GM12878 (cell line): ENCODE results near the gene BMAL1. TPM values are rescaled to one million over a fixed set of nuclear protein-coding genes. Genes with fewer than 3 reads are reported as not detected.

ENCODE experiments used
- ATAC-seq: fragments of 200-7000 bp; cut with Tn5 transposase; 3 replicates; pipeline ENCODE4 v1.9.1; 2020; ENCODE audit warnings: mild to moderate bottlenecking, moderate library complexity
- BruUV-seq: library from RNA; stranded (reverse); fragments of 400-500 nt; replicated peaks from 2 replicates; lab custom pipeline; 2021; lab: Mats Ljungman, UMichigan
- CTCF ChIA-PET: fragments of 300-600 bp; sonication (Branson Sonifier 250); formaldehyde crosslinking; extraction: SDS; loops from one replicate; lab custom pipeline; 2021; ENCODE audit warnings: inconsistent platforms; lab: Yijun Ruan, JAX
- POLR2A ChIA-PET: fragments of 350-600 bp; formaldehyde crosslinking; extraction: SDS; loops from one replicate; lab custom pipeline; 2021; ENCODE audit warnings: inconsistent platforms; lab: Charles Lee
- RAD21 ChIA-PET: fragments of 300-600 bp; sonication (Branson Sonifier 250); formaldehyde crosslinking; loops from one replicate; lab custom pipeline; 2023; ENCODE audit warnings: antibody characterized with exemption; ENCODE audit not compliant: unreplicated experiment; lab: Charles Lee
- SMC1A ChIA-PET: fragments of 300-600 bp; sonication (Branson Sonifier 250); formaldehyde crosslinking; loops from one replicate; lab custom pipeline; 2023; ENCODE audit not compliant: unreplicated experiment, uncharacterized antibody; lab: Charles Lee
- DNase-seq: peaks from one replicate; pipeline ENCODE4 v3.0.0-alpha.2; 2011; ENCODE audit warnings: low read depth, low spot score
- FAIRE-seq: peaks from 3 replicates; lab custom pipeline; 2011; peaks lifted over from hg19 to GRCh38; lab: Jason Lieb, UNC
- H2AFZ ChIP-seq: 2 replicates; pipeline ENCODE4 v1.6.0; 2011; ENCODE audit warnings: low read depth, low read length, control low read depth; ENCODE audit not compliant: control insufficient read depth
- H3K27ac ChIP-seq: 2 replicates; pipeline ENCODE4 v1.5.1; 2011; ENCODE audit warnings: control low read depth; ENCODE audit not compliant: control insufficient read depth, insufficient read depth
- H3K27me3 ChIP-seq, 2 experiments: replicated peaks in 1 of 2; 2 replicates each; pipeline versions ENCODE4 v1.6.0 to v1.6.1; 2011; ENCODE audit warnings: low read length in 1 of 2; ENCODE audit not compliant: control insufficient read depth in 2 of 2, insufficient read depth in 2 of 2
- H3K36me3 ChIP-seq, 2 experiments: 2 replicates each; pipeline ENCODE4 v1.5.1; 2011; ENCODE audit warnings: low read length in 1 of 2; ENCODE audit not compliant: control insufficient read depth in 2 of 2, insufficient read depth in 2 of 2
- H3K4me1 ChIP-seq: 2 replicates; pipeline ENCODE4 v1.6.1; 2011; ENCODE audit warnings: mild to moderate bottlenecking, low read length, moderate library complexity, mixed read lengths; ENCODE audit not compliant: control insufficient read depth, insufficient read depth
- H3K4me2 ChIP-seq: 2 replicates; pipeline ENCODE4 v1.6.0; 2011; ENCODE audit warnings: control low read depth; ENCODE audit not compliant: control insufficient read depth, insufficient read depth
- H3K4me3 ChIP-seq: fragments of 200-600 bp; sonication (generic); 2 replicates; pipeline ENCODE4 v1.5.1; 2016
- H3K79me2 ChIP-seq: 2 replicates; pipeline ENCODE4 v1.6.0; 2011; ENCODE audit warnings: low read length; ENCODE audit not compliant: control insufficient read depth, insufficient read depth
- H3K9ac ChIP-seq: 2 replicates; pipeline ENCODE4 v1.8.0; 2011; ENCODE audit warnings: low read length, control low read depth, mixed read lengths; ENCODE audit not compliant: control insufficient read depth, insufficient read depth
- H3K9me3 ChIP-seq: replicated peaks from 3 replicates; pipeline ENCODE4 v1.5.1; 2011; ENCODE audit warnings: mild to moderate bottlenecking, low read length; ENCODE audit not compliant: control insufficient read depth, insufficient read depth
- H4K20me1 ChIP-seq: 2 replicates; pipeline ENCODE4 v1.6.0; 2011; ENCODE audit not compliant: control insufficient read depth, insufficient read depth
- ASH2L ChIP-seq: fragments of 300-600, 200-600 bp; sonication (generic); IDR thresholded peaks from 2 replicates; pipeline ENCODE4 v1.6.1; 2017; ENCODE audit warnings: low read depth, mild to moderate bottlenecking, borderline replicate concordance
- CBFB ChIP-seq: IDR thresholded peaks from 2 replicates; pipeline ENCODE4 v1.6.1; 2016; ENCODE audit warnings: antibody characterized with exemption, low read depth
- EGR1 ChIP-seq, 2 experiments: IDR thresholded peaks; 1 replicate in 1 of 2; 2 replicates in 1 of 2; pipeline ENCODE4 v1.6.1; 2011 to 2012; ENCODE audit warnings: low read depth in 2 of 2, low read length in 2 of 2, borderline replicate concordance in 1 of 2, mild to moderate bottlenecking in 1 of 2, moderate library complexity in 1 of 2
- LARP7 ChIP-seq: fragments of 450-650 bp; IDR thresholded peaks from 2 replicates; pipeline ENCODE4 v1.6.1; 2017; ENCODE audit warnings: mild to moderate bottlenecking
- RB1 ChIP-seq: fragments of 450-650 bp; formaldehyde crosslinking; IDR thresholded peaks from 2 replicates; pipeline ENCODE4 v1.6.1; 2017; ENCODE audit warnings: mild to moderate bottlenecking, borderline replicate concordance
- SREBF1 ChIP-seq: IDR thresholded peaks from 2 replicates; pipeline ENCODE4 v1.6.1; 2012; ENCODE audit warnings: mild to moderate bottlenecking, low read length
- SUPT20H ChIP-seq: IDR thresholded peaks from 2 replicates; pipeline ENCODE4 v1.6.1; 2011; ENCODE audit warnings: low read depth, mild to moderate bottlenecking, low read length, moderate library complexity, borderline replicate concordance; ENCODE audit not compliant: control insufficient read depth
- ZNF24 ChIP-seq: fragments of 450-650 bp; IDR thresholded peaks from 2 replicates; pipeline ENCODE4 v1.6.1; 2017; ENCODE audit warnings: antibody characterized with exemption, mild to moderate bottlenecking
- ZZZ3 ChIP-seq: IDR thresholded peaks from 2 replicates; pipeline ENCODE4 v1.6.1; 2011; ENCODE audit warnings: low read depth; ENCODE audit not compliant: control insufficient read depth, insufficient read length
- WGBS: methylation state at CpG from one replicate; pipeline ENCODE4 v1.1.6; 2016; ENCODE audit warnings: low lambda C conversion rate; ENCODE audit not compliant: insufficient replicate concordance, insufficient coverage; ENCODE audit errors: missing lambda C conversion rate; 5-methylcytosine and 5-hydroxymethylcytosine counted together
- in situ Hi-C: fragments of 300-500 bp; cut with MboI; formaldehyde crosslinking; loops from 9 replicates; pipeline ENCODE4 v1.14.3; 2018; ENCODE audit warnings: mixed read lengths
- intact Hi-C: fragments of 100-400 bp; cut with micrococcal nuclease; formaldehyde crosslinking; loops from one replicate; pipeline ENCODE4 v1.14.2; 2022; ENCODE audit not compliant: unreplicated experiment
- polyA plus RNA-seq, 11 experiments: library from polyadenylated mRNA; depleted of rRNA in 4 of 11; unstranded in 6 of 11; stranded (reverse) in 5 of 11; fragments of >200 nt; fragmentation: Nextera tagmentation in 4 of 11; fragmentation: Illumina TruSeq in 1 of 11; extraction: Ambion mirVana in 4 of 11; extraction: Trizol in 1 of 11; gene quantifications; 1 replicate in 1 of 11; 2 replicates in 10 of 11; pipeline versions ENCODE4 v1.2.1 to v1.2.3, GENCODE V29; 2011 to 2016; ENCODE audit warnings: inconsistent platforms in 2 of 11, missing spikeins in 2 of 11, low read depth in 1 of 11
- total RNA-seq, 4 experiments: library from RNA; depleted of rRNA in 3 of 4; stranded (reverse); fragments of >200 nt in 3 of 4; fragmentation: Illumina TruSeq in 1 of 4; extraction: Trizol in 1 of 4; gene quantifications; 2 replicates each; pipeline versions ENCODE4 v1.2.1 to v1.2.3, GENCODE V29; 2013 to 2021
- TF ChIP-seq, protein P1 (sequence below): fragments of 450-650 bp; IDR thresholded peaks from 2 replicates; pipeline ENCODE4 v1.6.1; 2017; ENCODE audit warnings: mild to moderate bottlenecking, moderate library complexity

BMAL1 gene
- total and polyA plus RNA-seq, 10 of the 15 experiments (the other 5 are each of a cell fraction or from before 2014, with no cell fraction given), result 3.5 to 40.6 (median 13.6) TPM

DNA sequence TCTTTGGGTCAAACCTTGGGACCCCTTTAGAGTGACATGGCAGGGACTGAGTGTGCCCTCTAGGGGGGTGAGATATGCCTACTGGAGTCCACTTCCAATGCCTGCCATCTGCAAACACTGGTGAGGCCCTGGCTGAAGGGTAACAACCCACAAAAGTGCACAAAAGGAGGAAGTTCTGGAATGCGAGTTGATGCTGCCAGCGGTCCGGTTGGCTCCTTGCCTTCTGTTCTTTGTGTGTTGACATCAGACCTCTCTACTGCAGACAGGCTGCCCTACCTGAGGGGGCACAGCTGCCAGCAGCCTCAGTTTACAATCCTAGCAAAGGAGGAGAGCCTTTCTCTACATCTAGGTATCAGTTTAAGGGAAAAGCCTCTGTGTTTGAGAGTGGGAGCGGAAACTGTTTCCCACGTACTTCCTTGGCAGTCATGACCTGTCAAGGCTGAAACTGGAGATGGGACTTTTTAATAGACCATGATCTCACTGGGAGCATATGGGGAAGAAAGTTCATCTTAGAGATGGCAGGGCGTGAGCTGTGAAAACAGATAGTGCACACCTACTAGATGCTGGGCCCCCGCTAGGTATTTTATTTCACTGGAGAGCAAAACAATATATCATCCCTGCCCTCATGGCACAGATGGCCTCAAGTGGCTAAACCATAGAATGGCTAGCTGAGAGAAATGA is 27.2 kb downstream of the BMAL1 start:
- H2AFZ ChIP-seq, result no peak overlapping the region
- H3K36me3 ChIP-seq, result peaks cover 0 to 1% of the 10 kb centered on the region in 2 experiments; a peak in 3 of 4 replicates
- POLR2A ChIA-PET, result interaction anchor here (0.6 to 1.4 kb wide), 2 partner anchors 10 to 13 kb away, joined by 3 read pairs; no protein-coding TSS in a partner anchor
- BruUV-seq, result no TSS peak
- ATAC-seq, result peak; percentile 12; the same call in 2 of the 3 replicates
- H3K4me3 ChIP-seq, result no peak overlapping the region
- no peaks in the 10 kb centered on the region; the same call in 1 of the 3 replicates for H3K9me3 ChIP-seq
- no peak for DNase-seq
- H3K79me2 ChIP-seq, result peaks cover 41% of the 10 kb centered on the region
- intact Hi-C loops (no loop called here), in situ Hi-C loops (no loop called here)
- TF ChIP-seq ZZZ3 (no peak), EGR1 (IDR thresholded peaks at IDR 0.05; ENCODE audit: borderline replicate concordance in 1 of 2, low read depth in 2 of 2, low read length in 2 of 2) (no peak), ASH2L (no peak)
- SMC1A ChIA-PET, result interaction anchor here (0.9 to 1.9 kb wide), 6 partner anchors 9 to 31 kb away, joined by 3 to 11 read pairs (median 6); no protein-coding TSS in a partner anchor
- H3K9ac ChIP-seq, result no peak overlapping the region
- no peak overlapping the region for H3K4me2 ChIP-seq
- H3K27ac ChIP-seq, result no peak overlapping the region; the same call in 1 of the 2 replicates
- no peaks in the 10 kb centered on the region for H3K27me3 ChIP-seq
- H3K4me1 ChIP-seq, result peaks cover 16% of the 10 kb centered on the region
- FAIRE-seq, result no peak
- RAD21 ChIA-PET, result no interaction called here
- 95% methylated on average over 7 of the region's 7 CpGs for WGBS
- H4K20me1 ChIP-seq, result no peaks in the 10 kb centered on the region; the same call in 1 of the 2 replicates
- CTCF ChIA-PET, result interaction anchor here (0.8 to 1.1 kb wide), 3 partner anchors 10 to 14 kb away, joined by 3 to 4 read pairs (median 3); no protein-coding TSS in a partner anchor

- peak; percentile 28 for ATAC-seq
- no TSS peak for BruUV-seq
- 40% methylated on average over 2 of the region's 2 CpGs for WGBS
- Histone ChIP-seq H3K4me1 (peaks cover 11% of the 10 kb centered on the region), H3K9me3 (no peaks in the 10 kb centered on the region; the same call in 2 of the 3 replicates), H3K4me2 (no peak overlapping the region), H3K4me3 (no peak overlapping the region), H3K36me3 (peaks cover 0 to 1% of the 10 kb centered on the region in 2 experiments; a peak in 3 of 4 replicates), H3K27me3 (no peaks in the 10 kb centered on the region), H4K20me1 (no peaks in the 10 kb centered on the region; the same call in 1 of the 2 replicates), H3K27ac (no peak overlapping the region), H2AFZ (no peak overlapping the region), H3K79me2 (peaks cover 30% of the 10 kb centered on the region), H3K9ac (no peak overlapping the region)
- intact Hi-C loops, result no loop called here
- RAD21 ChIA-PET, result interaction anchor here (1.6 to 1.9 kb wide), 2 partner anchors 10 to 27 kb away, joined by 4 to 5 read pairs; no protein-coding TSS in a partner anchor
- CTCF ChIA-PET, result interaction anchor here (3.3 kb wide), 1 partner anchor 27 kb away, joined by 10 read pairs; no protein-coding TSS in a partner anchor
- SMC1A ChIA-PET, result interaction anchor here (0.7 to 1.5 kb wide), 3 partner anchors 17 to 36 kb away, joined by 3 to 4 read pairs (median 4); no protein-coding TSS in a partner anchor
- TF ChIP-seq ZNF24 (peak; percentile 89; the same call in 1 of the 2 replicates), SREBF1 (no peak), LARP7 (no peak), CBFB (no peak), SUPT20H (no peak), RB1 (no peak)
- TF ChIP-seq, protein P1, sequence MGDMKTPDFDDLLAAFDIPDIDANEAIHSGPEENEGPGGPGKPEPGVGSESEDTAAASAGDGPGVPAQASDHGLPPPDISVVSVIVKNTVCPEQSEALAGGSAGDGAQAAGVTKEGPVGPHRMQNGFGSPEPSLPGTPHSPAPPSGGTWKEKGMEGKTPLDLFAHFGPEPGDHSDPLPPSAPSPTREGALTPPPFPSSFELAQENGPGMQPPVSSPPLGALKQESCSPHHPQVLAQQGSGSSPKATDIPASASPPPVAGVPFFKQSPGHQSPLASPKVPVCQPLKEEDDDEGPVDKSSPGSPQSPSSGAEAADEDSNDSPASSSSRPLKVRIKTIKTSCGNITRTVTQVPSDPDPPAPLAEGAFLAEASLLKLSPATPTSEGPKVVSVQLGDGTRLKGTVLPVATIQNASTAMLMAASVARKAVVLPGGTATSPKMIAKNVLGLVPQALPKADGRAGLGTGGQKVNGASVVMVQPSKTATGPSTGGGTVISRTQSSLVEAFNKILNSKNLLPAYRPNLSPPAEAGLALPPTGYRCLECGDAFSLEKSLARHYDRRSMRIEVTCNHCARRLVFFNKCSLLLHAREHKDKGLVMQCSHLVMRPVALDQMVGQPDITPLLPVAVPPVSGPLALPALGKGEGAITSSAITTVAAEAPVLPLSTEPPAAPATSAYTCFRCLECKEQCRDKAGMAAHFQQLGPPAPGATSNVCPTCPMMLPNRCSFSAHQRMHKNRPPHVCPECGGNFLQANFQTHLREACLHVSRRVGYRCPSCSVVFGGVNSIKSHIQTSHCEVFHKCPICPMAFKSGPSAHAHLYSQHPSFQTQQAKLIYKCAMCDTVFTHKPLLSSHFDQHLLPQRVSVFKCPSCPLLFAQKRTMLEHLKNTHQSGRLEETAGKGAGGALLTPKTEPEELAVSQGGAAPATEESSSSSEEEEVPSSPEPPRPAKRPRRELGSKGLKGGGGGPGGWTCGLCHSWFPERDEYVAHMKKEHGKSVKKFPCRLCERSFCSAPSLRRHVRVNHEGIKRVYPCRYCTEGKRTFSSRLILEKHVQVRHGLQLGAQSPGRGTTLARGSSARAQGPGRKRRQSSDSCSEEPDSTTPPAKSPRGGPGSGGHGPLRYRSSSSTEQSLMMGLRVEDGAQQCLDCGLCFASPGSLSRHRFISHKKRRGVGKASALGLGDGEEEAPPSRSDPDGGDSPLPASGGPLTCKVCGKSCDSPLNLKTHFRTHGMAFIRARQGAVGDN, result no peak
- no peak for FAIRE-seq
- POLR2A ChIA-PET, result interaction anchor here (1.6 kb wide), 1 partner anchor 13 kb away, joined by 3 read pairs; no protein-coding TSS in a partner anchor
- in situ Hi-C loops, result no loop called here
- no peak for DNase-seq
These were observed 31.1 kb downstream of the BMAL1 start for GRCh38 chr11:13308704-13309103.
